Liver (tissue), 3 donors: ENCODE data around the gene LRRC28.

Source experiments
- CTCF ChIP-seq: fragments of 150-350 bp; IDR thresholded peaks from 2 replicates; pipeline ENCODE4 v1.5.1; 2017; ENCODE audit warnings: improper control_type of control experiment, low read depth, low read length; ENCODE audit not compliant: missing input control
- GABPA ChIP-seq, 2 donors: IDR thresholded peaks in 1 of 2; conservative IDR thresholded peaks in 1 of 2; 2 replicates each; pipeline ENCODE4 v1.6.1; 2016; ENCODE audit warnings: antibody characterized with exemption in 2 of 2, mild to moderate bottlenecking in 1 of 2, moderate library complexity in 1 of 2
- JUND ChIP-seq, 2 donors: IDR thresholded peaks; 2 replicates each; pipeline ENCODE4 v1.6.1; 2016; ENCODE audit warnings: antibody characterized with exemption in 2 of 2
- REST ChIP-seq: IDR thresholded peaks from 2 replicates; pipeline ENCODE4 v1.6.1; 2016; ENCODE audit warnings: antibody characterized with exemption, mild to moderate bottlenecking
- YY1 ChIP-seq: IDR thresholded peaks from 2 replicates; pipeline ENCODE4 v1.6.1; 2016; ENCODE audit warnings: antibody characterized with exemption, mild to moderate bottlenecking
- ZBTB33 ChIP-seq: IDR thresholded peaks from 2 replicates; pipeline ENCODE4 v1.6.1; 2016; ENCODE audit warnings: antibody characterized with exemption
- donor health status: healthy.
- donor health status: healthy.

GRCh38 chr15:99399618-99400017, 148.3 kb downstream of the LRRC28 start:
- no peak for TF ChIP-seq JUND (IDR thresholded peaks at IDR 0.05)
- TF ChIP-seq CTCF = no peak
- TF ChIP-seq GABPA (IDR thresholded peaks at IDR 0.05 in 1 of 2, conservative IDR thresholded peaks at IDR 0.05 in 1 of 2) = no peak
- TF ChIP-seq REST = no peak
- TF ChIP-seq YY1 = no peak
- TF ChIP-seq ZBTB33 = no peak
